Epithelial cell of proximal tubule (primary cell): ENCODE results near the gene CD68. TPM values are rescaled to one million over a fixed set of nuclear protein-coding genes. Genes with fewer than 3 reads are reported as not detected.
A peak's percentile ranks its signal among the peaks of the same experiment; 100 is the strongest.

Source experiments
- DNase-seq: peaks from one replicate; pipeline ENCODE4 v3.0.0-alpha.2; 2011; ENCODE audit warnings: low read depth
- H3K4me3 ChIP-seq: 2 replicates; pipeline ENCODE4 v1.5.1; 2011; ENCODE audit warnings: low read depth, mild to moderate bottlenecking, low read length
- total RNA-seq: library from RNA; depleted of rRNA; stranded (reverse); fragments of >200 nt; gene quantifications from 2 replicates; pipeline ENCODE4 v1.2.3, GENCODE V29; 2015
- TF ChIP-seq, protein P1 (sequence below): conservative IDR thresholded peaks from 2 replicates; pipeline ENCODE4 v1.5.1; 2012; ENCODE audit warnings: low read depth, mild to moderate bottlenecking, low read length

CD68 gene
- total RNA-seq, 1 donor from 2014 or later: 16.7 TPM

DNA sequence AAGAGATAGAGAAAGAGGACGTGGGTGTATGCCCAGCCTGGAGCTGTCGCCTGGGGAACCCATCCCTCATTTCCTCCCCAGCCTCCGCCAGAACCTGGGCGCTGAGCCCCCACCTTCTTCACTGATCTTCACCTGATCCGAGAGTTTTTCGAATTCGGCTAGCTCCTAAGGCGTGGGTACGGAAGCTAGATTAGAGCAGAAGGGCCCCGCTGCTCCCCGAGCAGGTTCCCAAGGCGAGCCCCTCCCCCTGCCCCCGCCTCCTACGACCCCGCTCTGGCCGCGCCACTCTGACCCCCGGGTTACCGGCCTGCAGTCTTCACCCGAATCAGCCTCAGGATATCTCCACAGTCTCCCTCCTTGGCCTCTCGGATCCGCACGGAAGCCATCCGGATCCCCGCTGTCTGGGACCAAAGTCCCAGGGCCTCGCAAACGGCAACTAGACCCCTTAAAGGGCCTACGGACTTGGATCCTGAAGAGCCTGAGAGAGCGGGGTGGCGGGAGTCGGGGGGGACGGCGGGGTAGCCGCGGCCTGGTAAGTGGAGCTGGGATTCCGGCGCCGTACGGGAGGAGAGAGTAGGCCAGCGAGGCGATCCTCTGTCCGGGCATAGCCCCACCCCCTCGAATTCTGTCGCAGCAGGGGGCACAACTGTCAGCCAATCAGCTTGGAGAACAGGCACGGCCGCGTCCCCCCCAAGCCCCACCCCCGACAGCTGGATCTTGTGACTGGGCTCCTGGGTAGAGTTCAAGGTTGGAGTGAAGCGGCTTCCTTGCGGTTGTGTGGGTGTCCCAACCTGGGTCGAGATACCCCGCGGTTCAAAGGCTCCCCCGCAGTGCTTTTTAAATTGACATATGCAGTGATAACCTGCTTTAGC is 48.0 kb downstream of the CD68 start, which contains the start of gene SAT2:
TSS of gene SAT2 (minus strand) at position 572 of the 872 bp plus-strand sequence. CDS start at position 386, 186 bp downstream.
- TF ChIP-seq, protein P1, sequence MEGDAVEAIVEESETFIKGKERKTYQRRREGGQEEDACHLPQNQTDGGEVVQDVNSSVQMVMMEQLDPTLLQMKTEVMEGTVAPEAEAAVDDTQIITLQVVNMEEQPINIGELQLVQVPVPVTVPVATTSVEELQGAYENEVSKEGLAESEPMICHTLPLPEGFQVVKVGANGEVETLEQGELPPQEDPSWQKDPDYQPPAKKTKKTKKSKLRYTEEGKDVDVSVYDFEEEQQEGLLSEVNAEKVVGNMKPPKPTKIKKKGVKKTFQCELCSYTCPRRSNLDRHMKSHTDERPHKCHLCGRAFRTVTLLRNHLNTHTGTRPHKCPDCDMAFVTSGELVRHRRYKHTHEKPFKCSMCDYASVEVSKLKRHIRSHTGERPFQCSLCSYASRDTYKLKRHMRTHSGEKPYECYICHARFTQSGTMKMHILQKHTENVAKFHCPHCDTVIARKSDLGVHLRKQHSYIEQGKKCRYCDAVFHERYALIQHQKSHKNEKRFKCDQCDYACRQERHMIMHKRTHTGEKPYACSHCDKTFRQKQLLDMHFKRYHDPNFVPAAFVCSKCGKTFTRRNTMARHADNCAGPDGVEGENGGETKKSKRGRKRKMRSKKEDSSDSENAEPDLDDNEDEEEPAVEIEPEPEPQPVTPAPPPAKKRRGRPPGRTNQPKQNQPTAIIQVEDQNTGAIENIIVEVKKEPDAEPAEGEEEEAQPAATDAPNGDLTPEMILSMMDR: no peak
- H3K4me3 ChIP-seq: peak within 1 kb of the TSS; percentile 90
- DNase-seq: peak; percentile 56

DNA sequence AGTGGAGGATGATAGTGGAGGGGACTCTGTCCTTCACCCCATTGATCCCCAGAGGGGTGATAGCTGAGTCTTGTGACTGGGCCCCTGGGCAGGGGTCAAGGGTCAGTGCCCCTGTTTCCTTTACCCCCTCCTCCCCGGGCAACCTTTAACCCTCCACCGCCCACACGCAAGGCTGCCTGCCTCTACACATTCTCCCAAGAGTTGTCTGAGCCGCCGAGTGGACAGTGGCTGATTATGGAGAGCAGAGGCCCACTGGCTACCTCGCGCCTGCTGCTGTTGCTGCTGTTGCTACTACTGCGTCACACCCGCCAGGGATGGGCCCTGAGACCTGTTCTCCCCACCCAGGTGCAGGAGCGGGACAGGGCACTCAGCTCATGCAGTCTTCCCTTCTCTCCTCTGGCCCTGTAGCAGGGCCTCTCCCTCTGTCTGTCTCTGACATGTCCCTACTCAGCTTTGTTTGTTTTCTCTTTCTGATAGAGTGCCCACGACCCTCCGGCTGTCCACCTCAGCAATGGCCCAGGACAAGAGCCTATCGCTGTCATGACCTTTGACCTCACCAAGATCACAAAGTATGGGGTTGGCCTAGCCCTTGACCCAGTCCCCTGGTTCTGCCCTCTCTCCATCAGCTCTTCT is 50.6 kb downstream of the CD68 start, which contains the start of gene SHBG:
TSS of gene SHBG (plus strand) at position 197 of the 633 bp plus-strand sequence. CDS start at position 235, 38 bp downstream.
- no peak within 1 kb of the TSS for H3K4me3 ChIP-seq
- DNase-seq: no peak
- TF ChIP-seq, protein P1: no peak

Other genes with a start within 250 kb of the CD68 start
- 0.81 and 1.4 TPM in 2 replicates for gene ACAP1, start 243.1 kb upstream of the CD68 start, total RNA-seq
- gene KCTD11, start 227.5 kb upstream of the CD68 start, total RNA-seq: 9.8 and 12.3 TPM in 2 replicates
- not detected in 2 replicates for gene TMEM95, start 224.5 kb upstream of the CD68 start, total RNA-seq
- gene TNK1, start 198.5 kb upstream of the CD68 start, total RNA-seq: 5.4 and 7.3 TPM in 2 replicates
- gene PLSCR3, start 185.1 kb upstream of the CD68 start, total RNA-seq: 33.0 and 59.0 TPM in 2 replicates
- gene TMEM256, start 175.5 kb upstream of the CD68 start, total RNA-seq: 134 and 163 TPM in 2 replicates
- 2.5 and 10.3 TPM in 2 replicates for gene NLGN2, start 171.8 kb upstream of the CD68 start, total RNA-seq
- gene SPEM1, start 159.3 kb upstream of the CD68 start, total RNA-seq: not detected in 2 replicates
- gene SPEM2, start 154.0 kb upstream of the CD68 start, total RNA-seq: not detected in 2 replicates
- not detected in 2 replicates for gene SPEM3, start 150.8 kb upstream of the CD68 start, total RNA-seq
- gene TMEM102, start 144.2 kb upstream of the CD68 start, total RNA-seq: 24.6 and 25.0 TPM in 2 replicates
- 0.51 and 11.5 TPM in 2 replicates for gene FGF11, start 140.1 kb upstream of the CD68 start, total RNA-seq
- 21.3 and 30.7 TPM in 2 replicates for gene CHRNB1, start 134.6 kb upstream of the CD68 start, total RNA-seq
- 17.9 and 24.6 TPM in 2 replicates for gene ZBTB4, start 100.0 kb upstream of the CD68 start, total RNA-seq
- gene SLC35G6, start 98.2 kb upstream of the CD68 start, total RNA-seq: not detected in 2 replicates
- gene POLR2A, start 95.3 kb upstream of the CD68 start, total RNA-seq: 30.3 and 30.5 TPM in 2 replicates
- gene TNFSF12, start 30.6 kb upstream of the CD68 start, total RNA-seq: 25.2 and 31.8 TPM in 2 replicates
- gene TNFSF13, start 20.9 kb upstream of the CD68 start, total RNA-seq: 5.2 and 6.4 TPM in 2 replicates
- 62.9 and 113 TPM in 2 replicates for gene SENP3, start 17.7 kb upstream of the CD68 start, total RNA-seq
- 236 and 272 TPM in 2 replicates for gene MPDU1, start 4.2 kb downstream of the CD68 start, total RNA-seq
- 18.7 and 19.0 TPM in 2 replicates for gene SOX15, start 10.5 kb downstream of the CD68 start, total RNA-seq
- 49.9 and 53.6 TPM in 2 replicates for gene FXR2, start 35.3 kb downstream of the CD68 start, total RNA-seq
- 32.6 and 43.4 TPM in 2 replicates for gene SAT2, start 48.2 kb downstream of the CD68 start, total RNA-seq
- not detected in 2 replicates for gene SHBG, start 50.5 kb downstream of the CD68 start, total RNA-seq
- not detected in 2 replicates for gene ATP1B2, start 71.3 kb downstream of the CD68 start, total RNA-seq
- gene TP53, start 107.9 kb downstream of the CD68 start, total RNA-seq: 49.4 and 89.4 TPM in 2 replicates
- gene WRAP53, start 108.8 kb downstream of the CD68 start, total RNA-seq: 14.9 and 41.6 TPM in 2 replicates
- gene EFNB3, start 125.6 kb downstream of the CD68 start, total RNA-seq: 0.94 and 1.7 TPM in 2 replicates
- gene DNAH2, start 138.1 kb downstream of the CD68 start, total RNA-seq: not detected in 2 replicates